ENCODE measurements around the gene GNAI3. TPM values are rescaled to one million over a fixed set of nuclear protein-coding genes. Genes with fewer than 3 reads are reported as not detected.

The GNAI3 gene
- polyA plus RNA-seq, 1 donor from 2014 or later = 10.6 TPM

GRCh38 chr1:109529881-109530456 is 18.4 kb upstream of the GNAI3 start:
- no peaks in the 10 kb centered on the region for H3K9me2 ChIP-seq (ENCODE audit: insufficient read depth, low read length)
- no peaks in the 10 kb centered on the region for H3K9me3 ChIP-seq (ENCODE audit: low read length)
- peak overlapping the region; percentile 20 for H3K27ac ChIP-seq (ENCODE audit: low read length)
- H4K20me1 ChIP-seq (ENCODE audit: insufficient read depth) = no peaks in the 10 kb centered on the region
- H3K4me3 ChIP-seq (ENCODE audit: low read length) = no peak overlapping the region
- no peak overlapping the region for H3K9ac ChIP-seq (ENCODE audit: low read length)
- H3K79me2 ChIP-seq (replicated peaks; ENCODE audit: insufficient read depth, low read length) = no peaks in the 10 kb centered on the region
- TF ChIP-seq SMC3 (conservative IDR thresholded peaks at IDR 0.05; ENCODE audit: poor library complexity) (no peak), MXI1 (conservative IDR thresholded peaks at IDR 0.05; ENCODE audit: poor library complexity, severe bottlenecking) (no peak), EZH2 (IDR thresholded peaks at IDR 0.05; ENCODE audit: borderline replicate concordance, insufficient read depth, low read length, poor library complexity, severe bottlenecking) (no peak), RAD21 (conservative IDR thresholded peaks at IDR 0.05) (no peak), CTCF (IDR thresholded peaks at IDR 0.05; ENCODE audit: poor library complexity, severe bottlenecking) (no peak), POLR2AphosphoS5 (IDR thresholded peaks at IDR 0.05) (no peak), EP300 (conservative IDR thresholded peaks at IDR 0.05; ENCODE audit: poor library complexity, severe bottlenecking) (no peak), TAF1 (IDR thresholded peaks at IDR 0.05; ENCODE audit: low read depth) (no peak)
- TF ChIP-seq, protein P1, sequence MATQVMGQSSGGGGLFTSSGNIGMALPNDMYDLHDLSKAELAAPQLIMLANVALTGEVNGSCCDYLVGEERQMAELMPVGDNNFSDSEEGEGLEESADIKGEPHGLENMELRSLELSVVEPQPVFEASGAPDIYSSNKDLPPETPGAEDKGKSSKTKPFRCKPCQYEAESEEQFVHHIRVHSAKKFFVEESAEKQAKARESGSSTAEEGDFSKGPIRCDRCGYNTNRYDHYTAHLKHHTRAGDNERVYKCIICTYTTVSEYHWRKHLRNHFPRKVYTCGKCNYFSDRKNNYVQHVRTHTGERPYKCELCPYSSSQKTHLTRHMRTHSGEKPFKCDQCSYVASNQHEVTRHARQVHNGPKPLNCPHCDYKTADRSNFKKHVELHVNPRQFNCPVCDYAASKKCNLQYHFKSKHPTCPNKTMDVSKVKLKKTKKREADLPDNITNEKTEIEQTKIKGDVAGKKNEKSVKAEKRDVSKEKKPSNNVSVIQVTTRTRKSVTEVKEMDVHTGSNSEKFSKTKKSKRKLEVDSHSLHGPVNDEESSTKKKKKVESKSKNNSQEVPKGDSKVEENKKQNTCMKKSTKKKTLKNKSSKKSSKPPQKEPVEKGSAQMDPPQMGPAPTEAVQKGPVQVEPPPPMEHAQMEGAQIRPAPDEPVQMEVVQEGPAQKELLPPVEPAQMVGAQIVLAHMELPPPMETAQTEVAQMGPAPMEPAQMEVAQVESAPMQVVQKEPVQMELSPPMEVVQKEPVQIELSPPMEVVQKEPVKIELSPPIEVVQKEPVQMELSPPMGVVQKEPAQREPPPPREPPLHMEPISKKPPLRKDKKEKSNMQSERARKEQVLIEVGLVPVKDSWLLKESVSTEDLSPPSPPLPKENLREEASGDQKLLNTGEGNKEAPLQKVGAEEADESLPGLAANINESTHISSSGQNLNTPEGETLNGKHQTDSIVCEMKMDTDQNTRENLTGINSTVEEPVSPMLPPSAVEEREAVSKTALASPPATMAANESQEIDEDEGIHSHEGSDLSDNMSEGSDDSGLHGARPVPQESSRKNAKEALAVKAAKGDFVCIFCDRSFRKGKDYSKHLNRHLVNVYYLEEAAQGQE (IDR thresholded peaks at IDR 0.05; ENCODE audit: borderline replicate concordance) = no peak
- no peaks in the 10 kb centered on the region for H3K27me3 ChIP-seq (ENCODE audit: insufficient read depth, low read depth, low read length)
- no peak overlapping the region for H3K4me2 ChIP-seq (ENCODE audit: low read length)
- H3F3A ChIP-seq (ENCODE audit: insufficient read depth, low read length, poor library complexity, severe bottlenecking) = no peaks in the 10 kb centered on the region
- no peak overlapping the region for H2AFZ ChIP-seq (ENCODE audit: low read depth, low read length)
- no peaks in the 10 kb centered on the region for H3K36me3 ChIP-seq (ENCODE audit: insufficient read depth, low read length)

- Histone ChIP-seq H4K20me1 (ENCODE audit: insufficient read depth) (no peaks in the 10 kb centered on the region), H2AFZ (ENCODE audit: low read depth, low read length) (no peak overlapping the region), H3K27me3 (ENCODE audit: insufficient read depth, low read depth, low read length) (no peaks in the 10 kb centered on the region), H3K9ac (ENCODE audit: low read length) (no peak overlapping the region), H3F3A (ENCODE audit: insufficient read depth, low read length, poor library complexity, severe bottlenecking) (no peaks in the 10 kb centered on the region), H3K79me2 (replicated peaks; ENCODE audit: insufficient read depth, low read length) (no peaks in the 10 kb centered on the region), H3K27ac (ENCODE audit: low read length) (peak overlapping the region; percentile 12), H3K9me3 (ENCODE audit: low read length) (no peaks in the 10 kb centered on the region), H3K9me2 (ENCODE audit: insufficient read depth, low read length) (no peaks in the 10 kb centered on the region), H3K4me2 (ENCODE audit: low read length) (no peak overlapping the region), H3K36me3 (ENCODE audit: insufficient read depth, low read length) (no peaks in the 10 kb centered on the region), H3K4me3 (ENCODE audit: low read length) (no peak overlapping the region)
- TF ChIP-seq POLR2AphosphoS5 (IDR thresholded peaks at IDR 0.05) = peak; percentile 24
- no peak for TF ChIP-seq EZH2 (IDR thresholded peaks at IDR 0.05; ENCODE audit: borderline replicate concordance, insufficient read depth, low read length, poor library complexity, severe bottlenecking)
These were observed 17.8 kb upstream of the GNAI3 start for GRCh38 chr1:109530457-109531087.

Data from neural cell (in vitro differentiated cells).